HS-27A (cell line): Measurements from ENCODE around the gene PTP4A1.
"Not testable (repeated sequence)": the region's sequence is repeated elsewhere in the genome, so short reads cannot be mapped to it uniquely, and the experiment has no call there.

Source experiments
- DNase-seq: peaks from one replicate; pipeline ENCODE4 v3.0.0-alpha.2; 2012; ENCODE audit warnings: low read depth, missing footprints

The PTP4A1 gene

GRCh38 chr6:63582579-63583231 lies 10.4 kb downstream of the PTP4A1 start:
- DNase-seq, result no peak

DNA sequence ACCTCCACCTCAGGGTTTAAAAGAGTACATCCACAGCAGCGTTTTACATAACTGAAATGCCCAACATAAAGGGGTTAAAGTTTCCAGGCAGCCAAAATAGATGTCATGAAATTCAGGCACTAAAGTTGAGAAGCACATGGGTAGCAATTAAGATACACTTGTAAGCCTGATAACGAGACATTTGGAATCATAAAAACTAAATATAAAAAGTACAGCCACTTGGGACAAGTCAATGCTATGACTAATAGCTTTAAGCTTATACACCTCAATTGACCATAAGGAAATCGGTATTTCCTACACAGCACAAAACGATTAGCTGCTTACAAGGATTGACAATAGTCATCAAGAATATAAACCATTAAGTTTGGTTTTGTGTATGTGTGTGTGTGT lies 11.8 kb downstream of the PTP4A1 start:
- DNase-seq, result no peak

- no peak for DNase-seq
Observed at GRCh38 chr6:63584566-63584965, 12.3 kb downstream of the PTP4A1 start.

DNA sequence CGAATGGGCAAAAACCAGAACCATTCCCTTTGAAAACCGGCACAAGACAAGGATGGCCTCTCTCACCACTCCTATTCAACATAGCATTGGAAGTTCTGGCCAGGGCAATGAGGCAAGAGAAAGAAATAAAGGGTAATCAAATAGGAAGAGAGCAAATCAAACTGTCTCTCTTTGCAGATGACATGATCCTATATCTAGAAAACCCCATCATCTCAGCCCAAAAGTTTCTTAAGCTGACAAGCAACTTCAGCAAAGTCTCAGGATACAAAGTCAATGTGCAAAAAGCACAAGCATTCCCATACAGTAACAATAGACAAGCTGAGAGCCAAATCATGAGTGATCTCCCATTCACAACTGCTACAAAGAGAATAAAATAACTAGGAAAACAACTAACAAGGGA lies 13.4 kb downstream of the PTP4A1 start:
- DNase-seq, result not testable (repeated sequence)

DNA sequence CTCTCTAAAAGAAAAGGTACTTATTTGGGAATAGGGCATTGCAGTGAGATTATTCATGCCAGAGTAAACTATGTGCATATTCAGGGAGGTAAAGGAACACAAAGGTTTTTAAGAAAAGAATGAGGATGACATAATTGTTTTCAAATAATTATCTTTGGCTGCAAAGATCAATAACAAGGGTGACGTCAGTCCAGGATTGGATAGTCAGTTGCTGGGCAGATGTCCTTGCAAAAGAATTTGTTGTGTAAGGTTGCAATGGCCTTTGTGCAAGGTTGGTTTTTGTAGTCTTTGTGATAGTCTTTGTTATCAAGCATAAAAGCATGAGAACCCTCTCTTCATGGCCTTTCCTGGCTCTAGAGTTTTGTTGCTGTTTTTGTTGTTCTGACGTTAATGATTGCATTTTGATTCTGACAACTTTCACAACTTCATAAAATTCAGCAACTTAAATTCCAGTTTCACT lies 17.7 kb downstream of the PTP4A1 start:
- DNase-seq, result no peak

DNA sequence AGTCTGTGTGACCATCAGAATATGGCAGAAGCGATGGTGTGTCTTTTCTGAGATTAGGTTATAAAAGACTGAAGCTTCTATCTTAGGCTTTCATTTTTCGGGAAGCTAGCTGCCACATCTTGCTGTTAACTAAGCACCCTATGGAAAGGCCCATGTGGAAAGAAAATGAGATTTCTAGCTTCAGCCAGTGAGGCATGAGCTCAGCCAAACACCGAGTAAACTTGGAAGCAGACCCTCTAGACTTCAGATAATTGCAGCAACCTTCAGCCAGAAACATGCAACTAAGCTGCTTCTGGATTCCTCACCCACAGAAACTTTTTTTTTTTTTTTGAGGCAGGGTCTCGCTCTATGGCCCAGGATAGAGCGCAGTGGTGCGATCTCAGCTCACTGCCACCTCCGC lies 20.6 kb downstream of the PTP4A1 start:
- no peak for DNase-seq

- DNase-seq, result no peak
Observed at GRCh38 chr6:63597141-63598048, 25.1 kb downstream of the PTP4A1 start.

GRCh38 chr6:63598049-63599036 lies 26.1 kb downstream of the PTP4A1 start:
- DNase-seq, result peak; percentile 1

DNA sequence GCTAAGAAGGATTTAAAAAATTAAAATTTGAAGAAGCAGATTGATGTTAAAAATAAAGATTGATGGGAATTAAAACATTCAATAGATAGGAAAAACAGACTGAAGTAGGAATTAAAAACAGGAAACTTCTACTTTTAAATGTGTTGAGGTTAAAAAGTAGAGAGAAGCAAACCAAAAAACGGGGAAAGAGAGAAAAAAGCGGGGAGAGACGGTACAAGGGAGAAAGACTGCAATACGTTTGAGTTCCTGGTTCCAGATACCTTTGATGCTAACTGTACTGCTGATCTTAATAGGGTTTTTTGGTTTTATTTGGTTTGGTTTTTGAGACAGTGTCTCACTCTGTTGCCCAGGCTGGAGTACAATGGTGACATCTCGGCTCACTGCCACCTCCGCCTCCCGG lies 27.0 kb downstream of the PTP4A1 start:
- DNase-seq, result no peak

DNA sequence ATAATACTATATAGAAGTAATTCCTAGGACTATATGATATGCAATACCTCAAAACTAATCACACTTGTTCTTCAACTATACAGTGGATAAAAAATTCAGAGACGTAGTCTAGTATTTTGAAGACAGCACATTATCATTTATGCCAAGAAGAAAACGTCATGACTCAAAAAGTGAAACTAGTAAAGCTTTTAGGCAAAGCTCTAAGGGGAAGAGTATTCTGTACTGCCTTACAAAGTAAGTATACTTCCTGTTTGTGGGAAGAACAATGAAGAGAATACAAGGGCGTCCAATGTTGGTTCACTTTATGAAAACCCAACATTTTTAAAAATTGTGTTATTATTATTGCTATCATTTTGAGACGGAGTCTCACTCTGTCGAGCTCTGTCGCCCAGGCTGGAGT lies 27.9 kb downstream of the PTP4A1 start:
- no peak for DNase-seq

- DNase-seq, result no peak
Observed at GRCh38 chr6:63609231-63609630, 37.0 kb downstream of the PTP4A1 start.

DNA sequence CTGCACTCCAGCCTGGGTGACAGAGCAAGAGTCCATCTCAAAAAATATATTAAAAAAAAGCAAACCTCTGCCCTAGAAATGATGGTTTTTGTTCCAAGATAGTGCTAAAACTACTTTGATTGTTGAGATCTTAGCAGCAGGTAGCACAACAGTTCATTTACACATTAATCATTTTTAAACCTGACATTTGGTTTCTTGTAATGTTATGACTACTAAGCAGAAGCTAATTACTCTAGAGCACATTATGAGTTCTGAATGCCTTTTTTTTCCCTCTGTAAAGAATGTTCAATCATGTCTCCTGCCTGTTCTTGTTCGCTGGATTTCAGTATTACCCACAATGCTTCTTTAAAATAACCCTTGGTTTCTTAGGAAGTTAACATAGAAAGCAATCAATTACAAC lies 38.7 kb downstream of the PTP4A1 start:
- DNase-seq, result no peak

- DNase-seq, result no peak
Observed at GRCh38 chr6:63611560-63611959, 39.3 kb downstream of the PTP4A1 start.

GRCh38 chr6:63615590-63615989 lies 43.3 kb downstream of the PTP4A1 start:
- DNase-seq, result no peak
